ENCODE measurements around the gene CDC42EP1.

- TF ChIP-seq CTCF (IDR thresholded peaks at IDR 0.05), result no peak
- no peak for TF ChIP-seq EZH2 (IDR thresholded peaks at IDR 0.05; ENCODE audit: borderline replicate concordance, insufficient read depth, low read depth, low read length, poor library complexity, severe bottlenecking)
Measured at GRCh38 chr22:37520776-37521191, 39.5 kb upstream of the CDC42EP1 start.
